Measurements from ENCODE around the gene VPS8. TPM values are rescaled to one million over a fixed set of nuclear protein-coding genes. Genes with fewer than 3 reads are reported as not detected.

Gene VPS8
- total RNA-seq, 4 donors from 2014 or later = 76.5 to 281 (median 163) TPM

DNA sequence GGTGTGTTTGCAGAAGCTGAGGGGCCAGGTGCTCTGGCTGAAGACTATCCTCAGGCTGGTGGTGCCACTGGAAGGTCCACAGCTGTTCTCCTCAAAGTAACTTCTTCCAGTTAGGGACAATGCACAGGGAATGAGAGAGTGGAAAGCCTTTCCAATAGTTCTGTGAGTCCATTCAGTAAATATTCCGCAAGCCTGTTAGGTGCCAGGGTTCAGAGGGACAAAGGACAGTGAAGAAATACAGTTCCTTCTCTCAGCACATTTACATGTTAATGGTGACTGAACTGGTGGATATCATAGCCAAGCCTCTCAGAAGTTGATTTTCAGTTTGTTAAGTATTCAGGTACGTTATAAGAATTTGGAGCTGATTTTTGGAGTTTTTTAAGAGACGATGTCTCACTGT is 218.4 kb downstream of the VPS8 start:
- no peak for DNase-seq
- H3K4me1 ChIP-seq = no peaks in the 10 kb centered on the region
- no peaks in the 10 kb centered on the region for H3K36me3 ChIP-seq
- no peaks in the 10 kb centered on the region for H3K27me3 ChIP-seq
- TF ChIP-seq, protein P1, sequence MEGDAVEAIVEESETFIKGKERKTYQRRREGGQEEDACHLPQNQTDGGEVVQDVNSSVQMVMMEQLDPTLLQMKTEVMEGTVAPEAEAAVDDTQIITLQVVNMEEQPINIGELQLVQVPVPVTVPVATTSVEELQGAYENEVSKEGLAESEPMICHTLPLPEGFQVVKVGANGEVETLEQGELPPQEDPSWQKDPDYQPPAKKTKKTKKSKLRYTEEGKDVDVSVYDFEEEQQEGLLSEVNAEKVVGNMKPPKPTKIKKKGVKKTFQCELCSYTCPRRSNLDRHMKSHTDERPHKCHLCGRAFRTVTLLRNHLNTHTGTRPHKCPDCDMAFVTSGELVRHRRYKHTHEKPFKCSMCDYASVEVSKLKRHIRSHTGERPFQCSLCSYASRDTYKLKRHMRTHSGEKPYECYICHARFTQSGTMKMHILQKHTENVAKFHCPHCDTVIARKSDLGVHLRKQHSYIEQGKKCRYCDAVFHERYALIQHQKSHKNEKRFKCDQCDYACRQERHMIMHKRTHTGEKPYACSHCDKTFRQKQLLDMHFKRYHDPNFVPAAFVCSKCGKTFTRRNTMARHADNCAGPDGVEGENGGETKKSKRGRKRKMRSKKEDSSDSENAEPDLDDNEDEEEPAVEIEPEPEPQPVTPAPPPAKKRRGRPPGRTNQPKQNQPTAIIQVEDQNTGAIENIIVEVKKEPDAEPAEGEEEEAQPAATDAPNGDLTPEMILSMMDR (IDR thresholded peaks at IDR 0.05) = no peak
- no peak for TF ChIP-seq POLR2A (IDR thresholded peaks at IDR 0.05)
- H3K9me3 ChIP-seq = no peaks in the 10 kb centered on the region
- intact Hi-C loops (cut with DNase I; ENCODE audit: low total_unique reads) = no loop called here
- H3K4me3 ChIP-seq = no peak overlapping the region
- no peak overlapping the region for H3K27ac ChIP-seq

DNA sequence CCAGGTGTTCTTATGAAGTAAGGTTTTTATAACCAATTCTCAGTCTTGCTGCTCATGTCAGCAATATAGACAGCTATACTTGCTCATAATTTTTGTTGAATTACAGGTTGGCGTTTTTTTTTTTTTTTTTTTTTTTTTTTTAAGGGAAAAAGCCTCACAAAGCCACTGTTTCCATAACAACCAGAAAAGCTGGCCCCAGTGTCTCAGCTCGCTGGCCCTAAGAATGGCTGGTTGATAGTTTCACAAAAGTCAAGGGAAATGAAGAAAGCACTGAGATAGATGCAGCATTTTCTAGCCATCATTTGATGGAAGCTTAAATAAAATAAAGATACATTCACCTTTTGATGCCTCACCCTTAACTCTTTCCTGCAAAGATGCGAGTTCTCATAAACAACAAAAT is 219.0 kb downstream of the VPS8 start:
- intact Hi-C loops (cut with DNase I; ENCODE audit: low total_unique reads) = no loop called here
- TF ChIP-seq, protein P1 (IDR thresholded peaks at IDR 0.05) = no peak
- TF ChIP-seq POLR2A (IDR thresholded peaks at IDR 0.05) = no peak
- no peaks in the 10 kb centered on the region for H3K4me1 ChIP-seq

DNA sequence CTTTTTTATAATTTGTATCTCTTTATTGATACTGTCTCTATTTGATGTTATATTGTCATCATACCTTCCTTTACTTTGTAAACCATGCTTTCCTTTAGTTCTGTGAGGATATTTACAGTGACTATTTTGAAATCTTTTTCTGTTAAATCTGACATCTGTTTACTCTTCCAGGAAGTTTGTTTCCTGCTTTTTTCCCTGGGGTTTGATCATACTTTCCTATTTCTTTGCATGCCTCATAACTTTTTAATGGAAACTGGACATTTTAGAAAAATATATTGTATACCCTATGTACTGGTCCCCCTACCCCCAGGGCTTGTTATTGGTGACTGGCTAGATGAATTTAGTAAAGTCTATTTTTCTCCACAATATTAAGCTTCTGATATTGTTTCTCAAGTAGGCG is 225.8 kb downstream of the VPS8 start:
- no peak for DNase-seq
- no peaks in the 10 kb centered on the region for H3K36me3 ChIP-seq
- H3K4me1 ChIP-seq = no peaks in the 10 kb centered on the region
- TF ChIP-seq, protein P1 (IDR thresholded peaks at IDR 0.05) = no peak
- no peak overlapping the region for H3K27ac ChIP-seq
- intact Hi-C loops (cut with DNase I; ENCODE audit: low total_unique reads) = no loop called here
- H3K9me3 ChIP-seq = no peaks in the 10 kb centered on the region
- no peak overlapping the region for H3K4me3 ChIP-seq
- H3K27me3 ChIP-seq = no peaks in the 10 kb centered on the region

More for the DNA sequence above, 219.0 kb downstream of the VPS8 start:
- no peak overlapping the region for H3K4me3 ChIP-seq
- H3K9me3 ChIP-seq = no peaks in the 10 kb centered on the region
- H3K27ac ChIP-seq = no peak overlapping the region
- H3K36me3 ChIP-seq = no peaks in the 10 kb centered on the region
- no peaks in the 10 kb centered on the region for H3K27me3 ChIP-seq
- DNase-seq = no peak

DNA sequence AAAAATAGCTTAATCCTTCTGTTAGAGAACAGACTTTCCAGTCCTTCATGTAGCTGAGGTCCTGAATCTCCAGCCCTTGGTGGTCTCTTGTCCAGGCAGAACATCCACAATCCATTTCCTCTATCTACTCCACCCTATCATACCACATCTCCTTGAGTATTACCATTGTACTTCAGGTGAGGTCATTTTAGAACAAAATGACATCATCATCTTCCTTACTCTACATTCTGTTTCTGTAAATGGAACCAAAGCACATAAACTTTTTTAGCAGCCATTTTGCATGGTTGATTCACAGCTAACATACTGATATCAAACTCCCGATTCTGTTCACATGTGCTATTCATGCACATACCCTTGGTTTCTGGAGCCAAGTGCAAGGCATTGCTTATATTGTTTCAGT is 228.5 kb downstream of the VPS8 start:
- Histone ChIP-seq H3K4me1 (peaks cover 0 to 2% of the 10 kb centered on the region in 2 donors), H3K9me3 (no peaks in the 10 kb centered on the region), H3K27me3 (no peaks in the 10 kb centered on the region), H3K4me3 (no peak overlapping the region), H3K27ac (no peak overlapping the region), H3K36me3 (no peaks in the 10 kb centered on the region)
- TF ChIP-seq, protein P1 (IDR thresholded peaks at IDR 0.05) = no peak
- TF ChIP-seq POLR2A (IDR thresholded peaks at IDR 0.05) = no peak
- intact Hi-C loops (cut with DNase I; ENCODE audit: low total_unique reads) = no loop called here
- DNase-seq = no peak

DNA sequence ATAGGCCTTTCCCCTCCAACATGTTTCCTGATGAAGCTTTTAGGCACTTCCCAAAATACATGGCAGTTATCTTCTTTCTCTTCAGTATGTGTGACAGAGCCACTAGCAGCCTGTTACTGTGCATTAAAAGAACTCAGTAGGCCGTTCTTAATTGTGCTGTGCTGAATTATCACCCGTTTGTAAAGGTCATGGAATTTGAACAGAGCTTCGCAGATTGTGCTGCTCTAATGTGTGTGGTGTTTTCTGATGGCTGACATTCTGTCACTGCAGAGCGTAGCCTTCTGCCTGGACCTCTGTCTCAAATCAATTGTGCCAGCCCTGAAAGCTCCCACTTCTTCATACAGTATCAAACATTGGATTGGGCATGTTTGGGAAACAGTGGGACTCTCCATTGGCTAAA is 229.6 kb downstream of the VPS8 start:
- Histone ChIP-seq H3K36me3 (no peaks in the 10 kb centered on the region), H3K9me3 (no peaks in the 10 kb centered on the region), H3K4me3 (no peak overlapping the region), H3K4me1 (peaks cover 0 to 3% of the 10 kb centered on the region in 2 donors), H3K27me3 (no peaks in the 10 kb centered on the region), H3K27ac (no peak overlapping the region)
- no peak for DNase-seq
- intact Hi-C loops (cut with DNase I; ENCODE audit: low total_unique reads) = no loop called here
- TF ChIP-seq, protein P1 (IDR thresholded peaks at IDR 0.05) = no peak
- TF ChIP-seq POLR2A (IDR thresholded peaks at IDR 0.05) = no peak
